T-helper 2 cell (primary cell): ENCODE data around the gene ZBTB24.
A peak's percentile ranks its signal among the peaks of the same experiment; 100 is the strongest.

ENCODE experiments used
- DNase-seq, 5 experiments: peaks; one replicate each; pipeline versions ENCODE4 v3.0.0 to v3.0.0-alpha.2; 2012 to 2022

Gene ZBTB24

GRCh38 chr6:109449795-109450673 is 33.0 kb downstream of the ZBTB24 start:
- DNase-seq = peak in 2 of 5 experiments; percentile 65 to 84

- DNase-seq = no peak
Measured at GRCh38 chr6:109449064-109449794, 33.8 kb downstream of the ZBTB24 start.

GRCh38 chr6:109448615-109449014 is 34.4 kb downstream of the ZBTB24 start:
- DNase-seq = no peak

- peak in 1 of 5 experiments; percentile 46 for DNase-seq
Measured at GRCh38 chr6:109447878-109448555, 35.0 kb downstream of the ZBTB24 start.

GRCh38 chr6:109447087-109447486 is 35.9 kb downstream of the ZBTB24 start:
- DNase-seq = no peak

- DNase-seq = no peak
Measured at GRCh38 chr6:109446541-109446940, 36.5 kb downstream of the ZBTB24 start.

- DNase-seq = no peak
Measured at GRCh38 chr6:109446072-109446471, 36.9 kb downstream of the ZBTB24 start.

GRCh38 chr6:109445382-109445781 is 37.6 kb downstream of the ZBTB24 start:
- no peak for DNase-seq

- no peak for DNase-seq
Measured at GRCh38 chr6:109443425-109443950, 39.5 kb downstream of the ZBTB24 start.

GRCh38 chr6:109442393-109442924 is 40.6 kb downstream of the ZBTB24 start:
- DNase-seq = no peak

GRCh38 chr6:109441069-109441816 is 41.8 kb downstream of the ZBTB24 start:
- DNase-seq = peak in 4 of 5 experiments; percentile 22 to 69 (median 49)

- peak; percentile 55 to 79 (median 70) for DNase-seq
Measured at GRCh38 chr6:109440331-109441068, 42.5 kb downstream of the ZBTB24 start, which contains the start of the genes PPIL6 and SMPD2. Gene PPIL6 (minus strand): TSS chr6:109440628. CDS start chr6:109440590, 38 bp downstream. Gene SMPD2 (plus strand): TSS chr6:109440724. CDS start chr6:109441122, 398 bp downstream.

GRCh38 chr6:109436041-109436440 is 47.0 kb downstream of the ZBTB24 start:
- DNase-seq = no peak

- no peak for DNase-seq
Measured at GRCh38 chr6:109434456-109434855, 48.6 kb downstream of the ZBTB24 start.

- DNase-seq = no peak
Measured at GRCh38 chr6:109429496-109429895, 53.5 kb downstream of the ZBTB24 start.

- no peak for DNase-seq
Measured at GRCh38 chr6:109428889-109429477, 54.0 kb downstream of the ZBTB24 start.

- DNase-seq = no peak
Measured at GRCh38 chr6:109424946-109425345, 58.1 kb downstream of the ZBTB24 start.

GRCh38 chr6:109421184-109421583 is 61.8 kb downstream of the ZBTB24 start:
- DNase-seq = no peak

- DNase-seq = no peak
Measured at GRCh38 chr6:109420751-109421150, 62.3 kb downstream of the ZBTB24 start.

- no peak for DNase-seq
Measured at GRCh38 chr6:109417646-109418045, 65.4 kb downstream of the ZBTB24 start.
